Lower leg skin (tissue), 4 donors: ENCODE data around the gene CAB39L. TPM values are rescaled to one million over a fixed set of nuclear protein-coding genes. Genes with fewer than 3 reads are reported as not detected.

Source experiments
- DNase-seq, 2 donors: peaks; one replicate each; pipeline ENCODE4 v3.0.0-alpha.2; 2019; ENCODE audit warnings: low spot score in 2 of 2
- H3K4me3 ChIP-seq: fragments of 200-600 bp; sonication (generic); 2 replicates; pipeline ENCODE4 v1.5.1; 2017; ENCODE audit warnings: mild to moderate bottlenecking, low read depth; ENCODE audit not compliant: poor library complexity, severe bottlenecking
- CTCF ChIP-seq, 3 donors: fragments of 450-650 bp; IDR thresholded peaks; one replicate each; pipeline ENCODE4 v1.5.1; 2016; ENCODE audit warnings: antibody characterized with exemption in 3 of 3, mild to moderate bottlenecking in 3 of 3, moderate library complexity in 2 of 3
- POLR2A ChIP-seq, 2 donors: fragments of 450-650 bp; IDR thresholded peaks; one replicate each; pipeline ENCODE4 v1.6.1; 2016 to 2017; ENCODE audit warnings: antibody characterized with exemption in 2 of 2, mild to moderate bottlenecking in 1 of 2, moderate library complexity in 1 of 2
- WGBS, 2 donors: methylation state at CpG; one replicate each; pipeline ENCODE4 v1.1.5; 2018; 5-methylcytosine and 5-hydroxymethylcytosine counted together
- intact Hi-C: fragments of 100-400 bp; cut with DNase I; formaldehyde crosslinking; loops from one replicate; pipeline ENCODE4 v1.15.0; 2023; ENCODE audit warnings: low total_unique reads
- total RNA-seq, 4 donors: library from RNA; depleted of rRNA; stranded (reverse); fragments of >200 nt; gene quantifications; one replicate each; pipeline ENCODE4 v1.1.0, GENCODE V29; 2016

The CAB39L gene
- total RNA-seq, 4 donors from 2014 or later = 14.9 to 31.1 (median 26.3) TPM

GRCh38 chr13:49323344-49323743 is 120.5 kb downstream of the CAB39L start:
- no peak for DNase-seq
- WGBS, 2 donors = 93 to 97% methylated on average over 7 of the region's 7 CpGs
- TF ChIP-seq CTCF (IDR thresholded peaks at IDR 0.05) = no peak
- TF ChIP-seq POLR2A (IDR thresholded peaks at IDR 0.05) = no peak
- intact Hi-C loops = loop anchor here (5.0 kb wide), 1 partner anchor 1726 kb away; no protein-coding TSS in a partner anchor
- H3K4me3 ChIP-seq = no peak overlapping the region

DNA sequence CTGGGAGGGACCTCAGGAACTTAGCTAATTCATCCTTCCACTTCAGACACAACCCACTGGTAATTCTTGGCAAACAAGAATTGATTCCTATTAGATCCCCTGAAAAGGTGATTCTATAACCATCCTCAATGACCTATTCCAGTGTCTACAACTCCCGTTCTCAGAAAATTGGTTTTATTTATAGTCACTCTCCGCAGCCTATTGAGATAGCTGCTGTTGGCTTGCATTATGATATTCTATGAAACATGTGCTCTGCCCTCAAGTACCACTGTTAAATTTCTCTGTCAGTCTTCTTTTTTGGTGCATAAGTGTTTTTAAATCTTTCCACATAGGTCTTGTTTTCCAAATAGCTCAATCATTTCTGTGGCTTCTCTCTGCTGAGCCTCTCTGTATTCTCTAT is 121.2 kb downstream of the CAB39L start:
- intact Hi-C loops = loop anchor here (5.0 kb wide), 1 partner anchor 1725 kb away; no protein-coding TSS in a partner anchor
- 93 to 95% methylated on average over 2 of the region's 2 CpGs for WGBS, 2 donors
- no peak overlapping the region for H3K4me3 ChIP-seq
- TF ChIP-seq POLR2A (IDR thresholded peaks at IDR 0.05) (no peak), CTCF (IDR thresholded peaks at IDR 0.05) (no peak)
- DNase-seq = no peak

- TF ChIP-seq POLR2A (IDR thresholded peaks at IDR 0.05) (no peak), CTCF (IDR thresholded peaks at IDR 0.05) (no peak)
- DNase-seq = no peak
- H3K4me3 ChIP-seq = no peak overlapping the region
- 91 to 93% methylated on average over 2 of the region's 2 CpGs for WGBS, 2 donors
- intact Hi-C loops = loop anchor here (5.0 kb wide), 1 partner anchor 1724 kb away; no protein-coding TSS in a partner anchor
These were observed 122.9 kb downstream of the CAB39L start for GRCh38 chr13:49320975-49321374.

DNA sequence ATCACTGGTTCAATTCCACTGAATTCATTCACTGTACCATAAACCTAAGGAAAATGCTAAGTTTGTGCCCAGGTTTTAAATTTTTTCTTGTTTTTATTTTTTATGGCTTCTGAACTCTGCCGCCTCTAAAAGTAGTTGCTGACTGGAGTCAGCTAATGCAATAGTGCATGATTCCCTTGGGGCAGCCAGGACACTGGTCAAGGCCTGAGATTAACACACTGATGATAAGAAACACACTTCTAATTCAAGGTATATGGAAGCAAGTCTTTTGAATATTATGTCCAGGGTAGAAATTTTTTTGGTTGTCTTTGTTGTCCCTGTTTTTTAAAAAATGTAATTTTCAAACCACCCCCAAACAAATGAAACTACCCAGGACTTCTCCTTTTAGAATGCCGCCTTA is 123.9 kb downstream of the CAB39L start:
- intact Hi-C loops = loop anchor here (5.0 kb wide), 1 partner anchor 1723 kb away; no protein-coding TSS in a partner anchor
- 75 to 78% methylated on average over 2 of the region's 2 CpGs for WGBS, 2 donors
- no peak for TF ChIP-seq POLR2A (IDR thresholded peaks at IDR 0.05)
- no peak for TF ChIP-seq CTCF (IDR thresholded peaks at IDR 0.05)
- no peak overlapping the region for H3K4me3 ChIP-seq
- no peak for DNase-seq

DNA sequence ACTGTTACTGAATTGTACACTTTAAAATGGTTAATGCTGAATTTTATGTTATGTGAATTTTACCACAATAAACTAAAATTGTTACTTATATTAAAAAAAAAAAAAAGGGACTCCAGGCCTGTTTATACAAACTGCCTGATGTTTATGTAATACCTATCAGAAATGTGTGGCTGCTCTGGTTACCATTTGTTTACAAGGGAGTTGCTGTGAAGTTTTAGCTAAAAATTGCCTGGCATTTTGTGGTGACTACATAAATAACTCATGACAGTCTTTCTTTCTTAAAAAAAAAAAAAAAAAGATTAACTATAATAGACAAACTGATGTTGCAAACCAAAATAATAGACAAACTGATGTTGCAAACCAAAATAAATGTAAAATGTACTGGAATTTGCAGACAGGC is 124.3 kb downstream of the CAB39L start:
- TF ChIP-seq CTCF (IDR thresholded peaks at IDR 0.05) (no peak), POLR2A (IDR thresholded peaks at IDR 0.05) (no peak)
- intact Hi-C loops = no loop called here
- no peak for DNase-seq
- no peak overlapping the region for H3K4me3 ChIP-seq
